ENCODE data around the gene TRIM36. TPM values are rescaled to one million over a fixed set of nuclear protein-coding genes. Genes with fewer than 3 reads are reported as not detected.

TRIM36 gene, protein sequence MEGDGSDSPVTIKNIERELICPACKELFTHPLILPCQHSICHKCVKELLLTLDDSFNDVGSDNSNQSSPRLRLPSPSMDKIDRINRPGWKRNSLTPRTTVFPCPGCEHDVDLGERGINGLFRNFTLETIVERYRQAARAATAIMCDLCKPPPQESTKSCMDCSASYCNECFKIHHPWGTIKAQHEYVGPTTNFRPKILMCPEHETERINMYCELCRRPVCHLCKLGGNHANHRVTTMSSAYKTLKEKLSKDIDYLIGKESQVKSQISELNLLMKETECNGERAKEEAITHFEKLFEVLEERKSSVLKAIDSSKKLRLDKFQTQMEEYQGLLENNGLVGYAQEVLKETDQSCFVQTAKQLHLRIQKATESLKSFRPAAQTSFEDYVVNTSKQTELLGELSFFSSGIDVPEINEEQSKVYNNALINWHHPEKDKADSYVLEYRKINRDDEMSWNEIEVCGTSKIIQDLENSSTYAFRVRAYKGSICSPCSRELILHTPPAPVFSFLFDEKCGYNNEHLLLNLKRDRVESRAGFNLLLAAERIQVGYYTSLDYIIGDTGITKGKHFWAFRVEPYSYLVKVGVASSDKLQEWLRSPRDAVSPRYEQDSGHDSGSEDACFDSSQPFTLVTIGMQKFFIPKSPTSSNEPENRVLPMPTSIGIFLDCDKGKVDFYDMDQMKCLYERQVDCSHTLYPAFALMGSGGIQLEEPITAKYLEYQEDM
- total RNA-seq (2.6 and 8.0 TPM in 2 replicates), polyA plus RNA-seq (1.4 and 4.6 TPM in 2 replicates)

DNA sequence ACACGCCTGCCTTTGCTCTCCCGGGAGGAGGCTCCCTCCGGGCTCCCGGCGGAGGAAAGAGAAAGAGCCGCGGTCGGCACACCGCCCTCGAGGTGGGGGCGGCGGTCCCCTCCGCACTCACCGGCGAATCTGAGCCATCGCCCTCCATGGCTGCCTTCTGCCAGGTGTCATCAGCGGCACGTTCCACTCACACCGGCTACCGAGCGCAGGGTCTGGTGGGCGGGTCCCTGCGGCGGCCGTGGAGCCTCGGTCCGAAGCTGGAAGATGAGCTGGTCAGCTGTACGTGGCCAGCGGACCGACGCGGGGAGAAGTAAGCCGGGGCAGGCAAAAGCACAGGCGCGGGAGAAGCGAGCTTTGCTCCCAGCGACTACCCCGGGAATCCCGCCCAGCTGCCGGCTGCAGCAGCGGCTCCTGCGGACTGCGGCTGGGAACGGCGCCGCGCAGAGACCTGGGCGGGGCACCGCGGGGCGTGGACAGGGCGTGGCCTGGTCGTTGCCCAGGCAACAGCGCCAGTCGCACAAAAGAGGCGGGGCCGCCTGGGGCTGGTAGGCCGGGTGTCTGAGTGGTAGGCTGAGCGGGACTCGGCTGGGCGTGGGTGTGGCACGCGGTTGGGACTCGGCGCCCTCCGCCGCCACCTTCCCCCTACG, at the start of gene TRIM36:
Gene TRIM36, minus strand, starts transcription at position 422 of the 647 bp plus-strand sequence. Its CDS starts 274 bp downstream, at position 148.
- peak within 1 kb of the TSS; percentile 65 for H3K4me3 ChIP-seq
- TF ChIP-seq, protein P1, sequence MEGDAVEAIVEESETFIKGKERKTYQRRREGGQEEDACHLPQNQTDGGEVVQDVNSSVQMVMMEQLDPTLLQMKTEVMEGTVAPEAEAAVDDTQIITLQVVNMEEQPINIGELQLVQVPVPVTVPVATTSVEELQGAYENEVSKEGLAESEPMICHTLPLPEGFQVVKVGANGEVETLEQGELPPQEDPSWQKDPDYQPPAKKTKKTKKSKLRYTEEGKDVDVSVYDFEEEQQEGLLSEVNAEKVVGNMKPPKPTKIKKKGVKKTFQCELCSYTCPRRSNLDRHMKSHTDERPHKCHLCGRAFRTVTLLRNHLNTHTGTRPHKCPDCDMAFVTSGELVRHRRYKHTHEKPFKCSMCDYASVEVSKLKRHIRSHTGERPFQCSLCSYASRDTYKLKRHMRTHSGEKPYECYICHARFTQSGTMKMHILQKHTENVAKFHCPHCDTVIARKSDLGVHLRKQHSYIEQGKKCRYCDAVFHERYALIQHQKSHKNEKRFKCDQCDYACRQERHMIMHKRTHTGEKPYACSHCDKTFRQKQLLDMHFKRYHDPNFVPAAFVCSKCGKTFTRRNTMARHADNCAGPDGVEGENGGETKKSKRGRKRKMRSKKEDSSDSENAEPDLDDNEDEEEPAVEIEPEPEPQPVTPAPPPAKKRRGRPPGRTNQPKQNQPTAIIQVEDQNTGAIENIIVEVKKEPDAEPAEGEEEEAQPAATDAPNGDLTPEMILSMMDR (IDR thresholded peaks at IDR 0.05; ENCODE audit: low read depth, low read length): peak; percentile 25
- H3K9me3 ChIP-seq (ENCODE audit: low read depth): no peaks in the 10 kb centered on the region
- no peaks in the 10 kb centered on the region for H3K4me1 ChIP-seq (ENCODE audit: low read depth)
- peak; percentile 94 to 95 for DNase-seq (ENCODE audit: low read depth in 1 of 2, low spot score in 1 of 2)
- H3K27ac ChIP-seq: peak within 1 kb of the TSS; percentile 36
- no peaks in the 10 kb centered on the region for H3K36me3 ChIP-seq
- peaks cover 51% of the 10 kb centered on the region for H3K27me3 ChIP-seq

DNA sequence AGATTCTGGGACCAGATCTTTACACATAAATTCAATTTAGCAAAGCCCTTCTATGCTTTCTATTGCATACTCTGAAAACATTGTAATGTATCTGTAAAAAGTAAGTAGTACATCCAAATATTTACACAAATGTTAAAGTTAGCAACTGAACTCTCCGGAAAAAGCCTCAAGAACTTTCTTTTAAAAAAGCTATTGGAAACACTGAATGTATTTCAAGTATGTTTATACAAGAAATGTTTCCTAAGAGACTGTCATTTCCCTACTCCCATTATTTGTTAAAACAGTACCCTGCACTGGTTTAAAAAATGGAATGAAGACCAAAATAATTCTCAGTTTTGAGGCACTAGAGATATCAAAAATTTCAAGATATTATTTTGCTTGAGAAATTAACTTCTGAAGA, 44.8 kb upstream of the TRIM36 start:
- TF ChIP-seq, protein P1 (IDR thresholded peaks at IDR 0.05; ENCODE audit: low read depth, low read length): no peak
- Histone ChIP-seq H3K4me1 (ENCODE audit: low read depth) (no peaks in the 10 kb centered on the region), H3K36me3 (peaks cover 13% of the 10 kb centered on the region), H3K27me3 (no peaks in the 10 kb centered on the region), H3K9me3 (ENCODE audit: low read depth) (no peaks in the 10 kb centered on the region), H3K27ac (no peak overlapping the region), H3K4me3 (no peak overlapping the region)
- no peak for DNase-seq (ENCODE audit: low read depth in 1 of 2, low spot score in 1 of 2)

DNA sequence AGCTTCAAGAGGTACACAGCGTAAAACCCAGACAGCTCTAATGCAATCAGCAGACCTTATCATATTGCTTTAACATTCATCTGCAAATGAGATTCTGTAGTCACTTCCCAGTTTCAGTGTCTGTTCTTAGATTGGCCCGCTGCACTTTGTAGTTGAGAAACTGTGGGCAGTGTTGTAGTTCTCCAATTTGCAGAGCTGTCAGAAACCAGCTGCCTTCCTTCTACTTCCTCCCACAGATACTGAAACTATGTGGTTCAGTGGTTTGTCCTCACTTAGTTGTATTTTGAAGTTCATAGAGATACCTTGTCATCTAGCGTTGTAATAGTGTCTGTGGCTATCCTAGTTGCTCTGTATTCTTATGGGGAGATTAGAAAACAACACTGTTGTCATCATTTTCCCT, 39.6 kb upstream of the TRIM36 start:
- H3K27me3 ChIP-seq: no peaks in the 10 kb centered on the region
- no peak overlapping the region for H3K27ac ChIP-seq
- H3K9me3 ChIP-seq (ENCODE audit: low read depth): no peaks in the 10 kb centered on the region
- no peak overlapping the region for H3K4me3 ChIP-seq
- H3K4me1 ChIP-seq (ENCODE audit: low read depth): no peaks in the 10 kb centered on the region
- DNase-seq (ENCODE audit: low read depth in 1 of 2, low spot score in 1 of 2): peak in 1 of 2 donors; percentile 87
- TF ChIP-seq, protein P1 (IDR thresholded peaks at IDR 0.05; ENCODE audit: low read depth, low read length): no peak
- H3K36me3 ChIP-seq: peaks cover 9% of the 10 kb centered on the region

DNA sequence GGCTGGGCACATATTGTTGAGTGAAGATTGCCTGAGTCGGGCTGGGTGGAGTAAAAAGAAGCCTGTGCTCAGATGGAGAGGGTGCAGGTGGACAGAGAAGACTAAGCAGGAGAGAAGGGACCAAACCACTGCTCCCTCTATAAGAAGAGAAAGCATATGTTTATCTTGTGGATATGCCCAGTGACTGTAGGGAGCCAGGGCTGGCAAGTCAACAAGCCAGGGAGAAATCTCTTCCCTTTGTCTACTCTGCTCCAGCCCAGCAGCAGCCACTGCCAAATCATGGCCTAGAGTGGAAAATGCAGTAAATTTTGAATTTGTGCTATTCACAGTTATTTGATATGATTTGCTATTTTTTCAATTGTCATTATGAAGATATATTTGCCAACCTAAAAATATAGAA, 33.2 kb upstream of the TRIM36 start:
- no peak overlapping the region for H3K27ac ChIP-seq
- no peak overlapping the region for H3K4me3 ChIP-seq
- no peaks in the 10 kb centered on the region for H3K36me3 ChIP-seq
- H3K27me3 ChIP-seq: no peaks in the 10 kb centered on the region
- H3K4me1 ChIP-seq (ENCODE audit: low read depth): no peaks in the 10 kb centered on the region
- H3K9me3 ChIP-seq (ENCODE audit: low read depth): no peaks in the 10 kb centered on the region
- DNase-seq (ENCODE audit: low read depth in 1 of 2, low spot score in 1 of 2): no peak
- TF ChIP-seq, protein P1 (IDR thresholded peaks at IDR 0.05; ENCODE audit: low read depth, low read length): no peak

- TF ChIP-seq, protein P1 (IDR thresholded peaks at IDR 0.05; ENCODE audit: low read depth, low read length): no peak
- H3K27ac ChIP-seq: no peak overlapping the region
- no peak for DNase-seq (ENCODE audit: low read depth in 1 of 2, low spot score in 1 of 2)
- no peaks in the 10 kb centered on the region for H3K27me3 ChIP-seq
- H3K9me3 ChIP-seq (ENCODE audit: low read depth): no peaks in the 10 kb centered on the region
- no peak overlapping the region for H3K4me3 ChIP-seq
- no peaks in the 10 kb centered on the region for H3K36me3 ChIP-seq
- H3K4me1 ChIP-seq (ENCODE audit: low read depth): no peaks in the 10 kb centered on the region
These were observed 26.5 kb upstream of the TRIM36 start for GRCh38 chr5:115196161-115196560.
